ACHN (cell line): ENCODE data around the gene FGF8.

Experiments used
- DNase-seq: peaks from one replicate; pipeline ENCODE4 v3.0.0-alpha.2; 2015
- in situ Hi-C: cut with HindIII; loops from 2 replicates; pipeline ENCODE4 v1.10.0; 2017; ENCODE audit warnings: low sequenced_read_pairs, low pct_ligation_motif_present, low pct_unique_long_range_greater_than_20kb

The FGF8 gene

DNA sequence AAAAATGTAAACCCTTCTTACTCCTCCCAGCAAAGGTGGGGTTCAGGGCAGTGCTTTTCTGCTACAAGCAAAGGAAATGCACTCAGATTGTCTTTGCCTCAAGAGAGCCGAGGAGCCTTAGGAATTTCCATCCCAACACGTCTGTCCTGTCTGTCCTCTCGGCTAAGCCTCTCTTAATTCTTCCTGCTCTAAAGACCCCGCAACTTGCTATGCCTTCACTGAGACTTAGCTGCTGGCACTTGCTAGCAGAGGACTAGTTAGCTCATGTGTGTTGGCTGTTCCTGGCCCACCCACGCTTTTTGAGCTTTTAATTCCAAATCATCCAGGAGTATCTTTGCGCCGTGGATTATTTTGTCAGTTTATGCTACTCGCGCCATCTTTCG, 7.8 kb upstream of the FGF8 start:
- in situ Hi-C loops, result no loop called here
- DNase-seq, result peak; percentile 37

DNA sequence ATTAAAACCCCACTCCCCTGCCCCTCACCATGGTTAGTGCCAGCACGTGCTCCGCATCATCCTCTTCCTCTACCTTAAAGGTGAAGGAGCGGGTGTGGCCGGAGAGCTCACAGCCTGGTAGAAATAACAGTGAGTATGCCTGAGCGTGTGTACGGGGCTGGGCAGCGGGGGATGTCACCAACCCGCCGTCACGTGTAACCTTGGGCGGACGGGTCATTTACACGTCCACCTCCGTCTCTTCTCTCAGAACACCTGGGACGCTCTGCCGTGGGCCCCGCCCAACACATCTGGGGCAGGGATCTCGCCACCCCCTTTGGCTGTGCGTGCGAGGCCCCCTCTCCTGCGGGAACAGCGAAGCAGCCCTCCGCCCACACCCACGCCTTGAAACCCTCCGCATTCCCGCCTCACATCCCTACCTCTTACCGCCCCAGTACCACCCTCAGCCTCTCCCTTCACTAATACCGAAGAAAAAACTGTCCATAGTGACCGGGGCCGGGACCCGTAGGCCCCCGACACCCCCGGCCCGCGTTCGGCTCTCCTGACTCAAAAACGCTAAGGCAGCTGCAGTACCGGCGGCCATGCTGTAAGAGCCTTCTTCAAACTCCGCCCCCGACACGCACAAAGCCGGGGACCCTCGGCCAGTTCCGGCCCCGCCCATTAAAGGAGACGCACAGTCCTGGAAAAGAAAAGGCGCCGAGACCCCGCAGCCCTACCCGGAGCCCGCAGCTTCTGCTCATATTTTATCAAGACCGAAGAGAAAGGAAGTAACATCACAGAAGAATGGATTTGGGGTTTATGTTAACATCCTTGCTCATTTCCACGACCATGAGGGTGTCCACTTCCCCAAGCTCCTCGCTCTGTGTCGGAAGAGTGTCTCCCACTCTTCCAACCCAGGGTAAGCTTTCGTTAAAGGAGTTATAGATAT, 7.2 kb upstream of the FGF8 start, which contains the start of gene NPM3:
TSS of gene NPM3 (minus strand) at position 636 of the 925 bp plus-strand sequence. CDS start at position 580, 56 bp downstream.
- in situ Hi-C loops, result no loop called here
- peak; percentile 86 for DNase-seq

DNA sequence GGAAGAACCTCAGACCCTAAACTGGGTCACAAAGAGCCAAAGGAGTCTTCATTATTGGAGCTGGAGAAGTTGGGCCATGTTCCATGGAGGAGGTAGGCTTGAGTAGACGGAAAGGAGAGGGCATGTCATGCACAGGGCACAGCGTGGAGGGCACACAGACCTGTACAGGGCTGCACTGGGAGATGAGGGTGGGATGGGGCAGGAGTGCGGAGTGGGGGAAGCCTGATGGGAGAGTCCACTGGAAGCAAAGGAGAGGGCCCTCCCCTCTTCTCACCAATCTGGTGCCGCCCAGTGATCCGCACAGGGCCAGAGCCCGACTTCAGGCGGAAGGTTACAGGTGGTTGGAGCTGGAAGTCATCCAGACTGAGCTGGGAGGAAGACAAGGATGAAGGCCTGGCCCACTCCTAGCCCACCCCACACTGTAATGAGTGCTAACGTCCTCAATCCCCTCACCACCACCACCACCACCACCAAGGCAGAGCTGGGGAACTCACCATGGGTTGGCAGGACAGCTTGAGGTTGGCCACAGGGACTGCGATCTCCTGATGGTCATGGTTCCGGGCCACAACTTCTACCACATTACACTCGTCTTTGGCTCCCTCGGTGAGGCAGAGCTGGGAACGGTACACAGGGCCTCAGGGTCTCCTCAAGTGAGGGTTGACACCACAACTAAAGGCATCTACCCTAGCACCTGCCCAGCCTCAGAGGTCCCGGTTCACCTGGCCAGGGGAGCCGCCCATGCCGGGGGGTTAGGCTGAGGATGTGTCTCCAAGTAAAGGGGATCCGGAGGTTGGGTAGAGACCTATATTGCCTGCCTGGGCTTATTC, 6.3 kb upstream of the FGF8 start:
- DNase-seq, result no peak
- in situ Hi-C loops, result no loop called here

DNA sequence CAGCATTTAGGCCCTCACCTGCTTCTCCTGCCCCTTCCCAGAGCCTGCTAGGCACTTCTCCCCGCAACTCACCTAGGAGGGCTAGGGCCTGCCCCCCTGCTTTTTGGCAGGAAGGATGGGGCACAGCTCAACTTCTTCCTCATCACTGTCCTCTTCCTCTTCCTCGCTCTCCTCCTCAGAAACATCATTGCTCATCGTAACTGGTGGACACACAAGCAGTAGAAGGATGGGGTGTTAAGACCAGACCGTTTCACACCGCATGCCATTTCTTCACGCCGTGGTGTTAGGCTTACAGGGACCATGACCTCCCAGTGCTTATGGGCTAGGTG, 5.7 kb upstream of the FGF8 start:
- no peak for DNase-seq
- in situ Hi-C loops, result no loop called here

DNA sequence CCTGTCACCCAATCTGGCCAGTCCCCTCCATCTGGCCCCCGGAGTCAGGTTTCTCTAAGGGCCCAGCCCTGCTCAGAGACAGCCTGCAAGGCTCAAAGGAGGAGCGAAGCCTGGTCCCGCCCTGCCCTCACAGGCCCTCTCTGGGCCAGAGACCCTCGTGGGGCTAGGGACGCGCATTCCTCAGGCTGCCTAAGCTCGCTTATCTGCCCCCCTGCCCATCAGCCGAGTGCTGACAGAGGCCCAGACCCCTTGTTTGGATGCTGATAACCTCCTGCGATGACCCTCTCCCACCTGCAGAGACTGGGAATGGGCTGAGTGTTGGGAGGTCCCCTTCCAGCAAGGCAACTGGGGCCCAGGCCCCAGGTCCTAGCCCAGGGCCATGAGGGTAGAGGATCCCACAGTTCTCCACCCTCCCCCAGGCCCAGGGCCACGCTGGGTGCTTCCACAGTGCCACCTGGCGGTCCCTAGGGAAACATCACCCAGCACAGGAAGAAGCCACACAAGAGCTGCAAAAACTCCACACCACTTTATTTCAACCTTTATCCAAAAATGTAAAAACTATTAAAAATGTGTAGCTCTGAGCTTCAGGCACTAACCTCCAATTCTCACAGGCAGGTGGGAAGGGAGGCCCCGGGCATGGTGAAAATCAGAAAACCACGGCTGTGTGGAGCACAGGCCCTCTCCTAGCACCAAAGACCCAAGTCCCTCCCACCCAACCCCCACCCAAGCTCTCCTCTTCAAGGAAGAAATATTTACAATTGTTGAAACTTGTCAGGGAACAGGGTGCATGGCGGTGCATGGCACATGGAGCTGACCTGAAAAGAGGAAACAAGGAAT, 5.1 kb upstream of the FGF8 start:
- peak; percentile 74 for DNase-seq

DNA sequence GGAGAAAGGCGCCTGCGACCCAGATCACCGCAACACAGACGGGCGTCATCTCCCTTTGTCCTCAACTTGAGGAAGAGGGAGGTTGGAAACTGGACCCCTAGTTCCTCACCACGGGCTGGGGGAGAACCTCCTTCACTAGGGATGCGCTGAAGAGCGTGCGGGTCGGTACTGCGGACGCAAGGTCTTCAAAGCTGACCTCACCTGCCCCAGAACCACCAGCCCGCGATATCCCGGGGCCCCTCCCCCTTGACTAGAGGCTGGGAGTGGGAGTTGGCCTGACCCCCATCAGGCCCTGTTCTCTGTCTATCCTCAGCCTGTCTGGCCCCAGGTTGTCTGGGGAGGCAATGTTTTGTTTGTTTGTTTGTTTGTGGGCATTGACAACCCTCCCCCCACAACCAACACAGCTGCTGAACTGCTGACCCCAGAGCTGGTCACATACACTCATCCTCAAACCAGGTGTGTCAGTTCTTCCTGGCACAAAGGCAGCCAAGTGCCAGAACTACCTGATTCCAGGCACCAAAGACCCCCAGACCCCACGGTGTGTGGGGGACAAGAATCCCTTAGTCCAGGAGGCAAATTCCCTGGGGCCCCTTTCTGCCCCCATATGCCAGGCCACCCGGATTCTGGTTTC, 4.4 kb upstream of the FGF8 start:
- no peak for DNase-seq
- in situ Hi-C loops, result no loop called here

More for the DNA sequence above, 5.1 kb upstream of the FGF8 start:
- in situ Hi-C loops, result no loop called here

DNA sequence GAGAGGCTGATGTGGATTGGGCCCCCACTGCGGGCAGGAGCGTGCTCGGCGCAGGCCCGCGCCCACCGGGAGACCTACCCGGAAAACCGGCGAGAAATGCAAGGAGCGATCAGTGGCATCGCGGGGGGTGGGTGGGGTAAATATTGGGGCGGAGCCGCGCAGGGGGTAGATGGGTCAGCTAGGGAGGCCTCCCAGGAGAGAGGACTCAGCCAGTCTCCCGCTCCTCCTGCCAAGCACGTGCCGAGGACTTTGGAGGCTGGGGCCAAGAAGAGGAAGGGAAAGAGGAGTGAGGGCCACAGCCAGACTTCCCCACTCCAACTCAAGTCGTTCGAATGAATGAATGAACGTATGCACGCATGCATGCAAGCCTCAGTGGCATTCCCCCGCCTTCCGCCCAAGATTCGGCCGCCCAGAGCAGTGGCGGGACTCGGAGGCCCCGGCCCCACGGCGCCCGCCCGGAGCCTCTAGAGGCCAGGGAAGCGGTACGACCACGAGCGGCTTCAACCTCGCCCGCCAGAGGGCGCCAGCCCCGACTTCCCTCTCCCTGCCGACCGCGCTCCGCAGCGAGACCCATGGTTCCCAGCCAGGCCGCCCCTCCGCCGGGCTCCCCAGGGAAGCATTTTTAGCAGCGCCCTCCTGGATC, 3.8 kb upstream of the FGF8 start:
- peak; percentile 77 for DNase-seq
- in situ Hi-C loops, result no loop called here

DNA sequence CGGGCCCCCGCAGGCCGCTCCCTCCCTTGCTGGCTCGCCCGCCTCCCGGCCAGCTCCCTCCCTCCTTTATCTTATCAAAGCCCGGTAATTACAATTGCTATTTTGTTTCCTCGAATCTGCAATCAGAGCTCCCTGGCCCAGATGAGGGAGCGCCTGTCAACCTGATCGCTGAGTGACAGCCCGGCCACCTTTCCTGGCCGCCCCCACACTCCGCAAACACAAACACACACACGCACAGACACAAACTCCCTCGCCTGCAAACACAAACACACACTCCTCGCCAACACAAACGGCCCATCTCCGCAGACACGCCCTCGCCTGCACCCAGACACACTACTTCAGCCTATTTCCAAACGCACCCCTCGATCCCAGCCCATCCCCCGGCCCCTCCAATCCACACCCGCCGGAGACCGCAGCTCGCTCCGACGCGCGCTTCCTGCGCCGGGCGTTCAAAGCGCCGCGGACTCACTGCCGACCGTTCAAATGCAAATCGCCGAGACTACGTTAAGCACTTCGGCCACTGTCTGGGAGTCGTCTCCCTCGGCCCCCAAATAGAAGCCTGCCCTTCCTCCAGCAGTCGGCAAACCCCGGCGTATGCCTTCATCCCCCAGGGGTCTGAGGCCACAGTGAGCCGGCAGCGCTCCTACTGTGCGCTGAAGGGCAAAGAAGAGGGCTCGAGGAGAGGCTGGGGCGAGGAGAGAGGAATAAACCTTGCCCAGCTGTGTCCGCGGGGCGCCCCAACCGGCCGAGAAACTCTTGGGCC, 3.0 kb upstream of the FGF8 start:
- no peak for DNase-seq

DNA sequence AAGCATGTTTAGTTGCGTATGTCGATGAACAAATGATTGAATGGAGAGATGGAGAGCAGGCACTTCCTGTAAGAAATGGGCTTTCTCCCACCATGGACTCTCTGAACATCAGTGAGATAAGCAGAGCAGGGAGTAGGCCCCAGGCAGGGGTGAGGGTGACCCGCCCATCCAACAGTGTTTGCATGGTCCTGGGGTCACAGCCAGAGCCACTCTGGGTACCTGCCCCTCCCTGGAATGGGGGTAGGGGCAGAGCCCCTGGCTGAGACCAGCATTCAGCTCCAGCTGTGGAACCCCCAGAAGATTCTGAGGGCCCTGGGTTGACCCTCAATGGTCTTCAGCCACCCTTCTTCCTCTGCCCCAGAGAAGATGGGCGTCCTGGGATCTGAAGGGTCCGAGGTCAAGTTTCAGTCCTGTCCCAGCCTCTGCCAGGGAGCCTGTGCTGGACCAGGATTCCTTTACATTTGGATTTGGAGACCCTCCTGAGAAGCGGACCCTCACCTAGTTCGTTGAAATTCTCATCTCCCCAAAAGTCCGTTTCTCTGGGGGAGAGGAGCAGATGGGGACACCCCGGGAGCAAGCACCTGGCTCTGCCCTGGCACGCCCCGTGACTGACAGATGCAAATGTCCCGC, 2.4 kb upstream of the FGF8 start:
- in situ Hi-C loops, result no loop called here
- DNase-seq, result no peak

More for the DNA sequence above, 3.0 kb upstream of the FGF8 start:
- in situ Hi-C loops, result no loop called here

DNA sequence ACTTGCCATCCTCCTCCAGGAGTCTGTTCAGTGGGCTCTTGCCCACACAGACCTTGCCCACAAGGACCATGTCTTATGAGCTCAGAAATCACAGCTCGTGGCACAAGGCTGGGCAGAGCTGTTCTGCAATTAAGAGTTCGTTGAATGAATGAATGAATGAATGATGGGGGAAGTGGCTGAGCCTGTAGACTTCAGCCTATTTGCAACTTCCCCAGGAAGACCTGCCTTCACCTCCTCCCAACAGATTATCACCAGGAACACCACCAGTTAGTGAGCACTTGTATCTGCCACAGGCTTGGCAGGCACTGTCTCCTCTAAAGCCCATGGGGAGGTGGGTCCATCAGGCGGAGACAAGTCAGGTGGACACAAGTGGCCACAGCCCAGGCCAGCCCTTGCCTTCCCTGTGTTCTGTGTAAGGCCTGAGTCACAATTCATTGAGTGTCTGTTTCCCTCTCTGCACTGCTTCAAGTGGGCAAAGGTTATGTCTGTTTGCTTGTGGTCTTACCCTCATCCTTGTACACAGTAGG, 1.8 kb upstream of the FGF8 start:
- in situ Hi-C loops, result no loop called here
- DNase-seq, result no peak

DNA sequence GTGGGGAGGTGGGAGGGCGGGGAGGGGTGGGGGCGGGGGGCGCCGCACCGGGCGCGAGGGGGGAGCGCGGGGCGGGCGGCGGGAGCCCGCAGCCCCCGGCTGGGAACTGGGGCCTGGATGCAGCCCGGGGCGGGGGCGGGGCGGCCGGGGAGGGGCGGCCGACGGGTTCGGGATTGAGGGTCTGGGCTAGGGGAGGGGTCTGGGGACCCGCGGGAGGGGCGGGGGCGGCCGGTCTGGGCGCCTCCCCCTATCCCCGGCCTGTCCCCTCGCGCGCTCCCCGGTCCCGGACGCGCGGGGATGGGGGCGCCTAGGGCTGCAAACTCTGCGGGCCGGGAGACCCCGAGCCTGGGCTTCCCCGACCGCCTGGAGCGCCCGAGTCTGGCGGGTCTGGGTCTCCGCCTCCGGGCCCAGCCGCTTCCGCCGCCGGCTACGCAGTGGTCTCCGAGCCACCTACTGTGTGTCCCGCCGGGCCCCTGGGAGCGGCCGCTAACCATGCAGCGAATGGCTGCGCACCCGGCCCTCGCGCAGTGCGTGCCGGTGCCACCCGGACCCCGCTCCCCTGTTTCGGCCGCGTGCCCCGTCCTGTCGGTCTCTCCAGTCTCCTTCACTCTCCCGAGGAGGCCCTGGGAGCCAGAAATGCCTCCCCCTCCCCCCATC, 375 bp upstream of the FGF8 start:
- DNase-seq, result no peak
- in situ Hi-C loops, result no loop called here

DNA sequence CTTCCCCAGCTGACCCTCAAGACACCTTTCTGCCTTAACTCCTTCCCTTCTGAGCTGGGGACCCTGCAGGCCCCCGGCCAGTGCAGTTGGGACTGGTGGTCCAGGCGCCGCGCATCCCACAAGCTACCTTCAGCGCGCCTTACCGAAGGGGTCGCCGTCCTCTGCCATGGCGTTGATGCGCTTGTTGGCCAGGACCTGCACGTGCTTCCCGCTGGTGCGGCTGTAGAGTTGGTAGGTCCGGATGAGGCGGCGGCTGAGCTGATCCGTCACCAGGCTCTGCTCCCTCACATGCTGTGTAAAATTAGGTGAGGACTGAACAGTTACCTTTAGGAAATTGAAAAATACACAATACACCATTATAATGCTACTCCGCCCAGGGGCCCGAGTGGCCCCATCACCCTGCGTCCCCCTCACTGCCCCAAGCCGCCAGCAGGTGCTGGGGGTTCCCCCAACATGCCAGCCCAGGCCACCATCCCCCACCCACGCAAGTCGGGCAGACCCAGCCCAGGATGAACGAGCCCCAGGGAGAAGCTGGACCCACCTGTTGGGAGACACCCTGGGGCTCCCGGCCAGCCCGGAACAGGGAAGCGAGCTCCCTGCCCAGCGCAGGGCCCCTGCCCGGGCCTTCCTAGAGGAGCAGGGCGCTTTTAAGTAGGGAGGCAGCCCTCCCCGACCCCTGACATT, 1.2 kb downstream of the FGF8 start:
- DNase-seq, result no peak
- in situ Hi-C loops, result no loop called here

DNA sequence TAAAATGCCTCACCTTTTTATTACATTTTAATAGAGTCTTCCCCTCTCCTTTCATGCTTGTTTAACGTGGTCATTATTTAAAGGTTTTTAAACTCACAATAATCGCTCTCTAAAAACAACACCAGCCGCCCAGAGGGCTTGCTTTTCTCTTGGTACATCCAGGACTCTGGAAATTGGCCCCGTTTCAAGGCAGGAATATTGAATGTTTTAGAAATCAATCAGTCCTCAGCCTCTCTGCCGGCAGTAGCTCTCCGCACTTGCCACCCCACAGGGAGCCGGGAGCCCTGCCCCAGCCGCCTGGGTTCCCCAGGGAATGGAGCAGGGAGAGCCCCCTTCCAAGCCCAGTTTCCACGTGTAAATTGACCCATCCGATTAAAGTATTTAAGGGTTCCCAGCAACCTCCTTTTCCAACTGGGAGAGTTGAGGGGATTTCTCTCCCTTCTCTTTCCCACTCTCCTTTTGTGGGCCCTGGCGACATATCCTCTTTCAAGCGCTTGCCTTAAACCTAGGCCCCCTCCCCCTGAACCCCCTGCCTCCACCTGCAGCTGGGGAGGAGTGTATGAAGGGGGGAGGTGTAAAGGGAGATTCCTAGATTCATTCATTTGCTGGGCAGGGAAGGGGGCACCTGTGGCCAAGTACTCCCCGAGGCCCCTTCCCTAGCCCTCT, 1.9 kb downstream of the FGF8 start:
- in situ Hi-C loops, result no loop called here
- no peak for DNase-seq

DNA sequence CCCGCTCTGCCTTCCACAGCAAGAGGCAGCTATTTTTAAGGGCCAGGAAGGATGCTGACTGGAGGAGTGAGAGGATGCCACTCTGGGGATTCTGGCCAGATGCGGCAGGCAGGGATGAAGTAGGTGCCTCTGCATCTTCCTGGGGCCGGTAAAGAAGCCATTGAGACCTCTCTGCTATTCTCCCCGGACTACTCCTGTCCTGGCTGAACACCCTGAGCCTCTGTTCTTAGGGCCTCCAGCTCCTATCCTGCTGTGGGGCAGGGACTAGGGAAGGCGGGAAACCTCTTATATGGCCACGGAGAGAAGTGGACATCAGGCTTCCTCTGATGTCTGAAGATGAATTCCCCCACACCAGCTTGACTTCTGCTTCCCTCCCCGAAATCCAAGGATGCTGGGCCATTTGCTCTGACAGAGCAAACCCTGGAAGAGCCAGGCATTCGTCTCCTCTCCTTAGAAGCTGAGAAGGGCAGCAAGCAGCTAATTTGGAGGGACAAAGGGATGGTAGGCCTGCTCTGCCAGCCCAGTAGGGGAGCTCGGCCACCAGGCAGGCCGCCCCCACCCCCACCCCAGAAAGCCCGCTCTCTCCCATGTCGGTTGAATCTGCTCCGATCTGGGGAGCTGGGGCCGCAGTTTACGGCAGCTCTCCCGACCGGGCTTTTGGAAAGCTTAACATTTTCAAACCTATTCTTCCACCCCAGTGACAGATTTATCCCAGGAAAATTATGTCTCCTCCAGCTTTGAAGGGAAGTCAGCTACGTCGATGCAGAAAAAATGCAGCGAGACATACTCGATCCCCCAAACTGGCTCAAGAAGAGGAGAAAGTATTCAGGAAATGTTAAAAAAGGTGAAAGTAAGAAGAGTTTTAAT, 2.8 kb downstream of the FGF8 start:
- DNase-seq, result no peak
- in situ Hi-C loops, result no loop called here
